ENCODE measurements around the gene EFR3B.
A peak's percentile ranks its signal among the peaks of the same experiment; 100 is the strongest.
"Not testable (repeated sequence)": the region's sequence is repeated elsewhere in the genome, so short reads cannot be mapped to it uniquely, and the experiment has no call there.

EFR3B gene

DNA sequence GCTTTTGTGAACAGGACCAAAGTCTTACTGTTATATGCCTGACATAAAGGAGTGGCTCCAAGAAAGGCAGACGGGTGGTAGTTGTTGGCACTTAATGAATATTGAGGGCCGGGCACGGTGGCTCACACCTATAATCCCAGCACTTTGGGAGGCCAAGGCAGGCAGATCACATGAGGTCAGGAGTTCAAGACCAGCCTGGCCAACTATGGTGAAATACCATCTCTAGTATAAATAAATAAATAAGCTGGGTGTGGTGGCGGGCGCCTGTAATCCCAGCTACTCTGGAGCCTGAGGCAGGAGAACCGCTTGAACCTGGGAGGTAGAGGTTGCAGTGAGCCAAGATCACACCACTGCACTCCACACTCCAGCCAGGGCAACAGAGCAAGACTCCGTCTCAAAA is 120.2 kb downstream of the EFR3B start:
- not testable (repeated sequence) for DNase-seq (ENCODE audit: low spot score in 2 of 2); ATAC-seq; H3K9me3 Mint-ChIP-seq
- peak overlapping the region; percentile 93 for H3K27ac Mint-ChIP-seq
- H3K36me3 Mint-ChIP-seq: peaks cover 12% of the 10 kb centered on the region
- peaks cover 25% of the 10 kb centered on the region for H3K4me1 Mint-ChIP-seq
- peak overlapping the region; percentile 79 for H3K4me3 Mint-ChIP-seq

DNA sequence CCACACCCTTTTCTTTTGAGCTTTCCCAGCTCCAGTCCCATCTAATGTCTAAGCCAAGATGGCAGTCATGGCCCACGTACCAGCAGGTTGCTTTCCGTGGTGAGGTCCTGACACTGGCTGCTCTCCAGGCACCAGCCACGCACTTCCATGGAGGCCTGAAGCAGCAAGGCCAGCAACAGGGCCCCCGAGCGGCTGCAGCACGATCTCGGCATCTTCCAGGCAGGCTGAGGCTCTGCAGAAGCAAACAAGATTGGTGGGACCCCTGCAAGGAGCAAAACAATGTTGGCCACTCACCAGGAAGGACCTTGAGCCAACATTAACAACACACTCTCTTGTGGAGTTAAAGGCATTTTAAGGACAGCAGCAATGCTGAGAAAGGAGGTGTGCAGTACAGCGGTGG is 122.7 kb downstream of the EFR3B start:
- Mint-ChIP-seq H3K36me3 (peaks cover 9% of the 10 kb centered on the region), H3K4me1 (peaks cover 28% of the 10 kb centered on the region), H3K9me3 (no peaks in the 10 kb centered on the region), H3K27ac (no peak overlapping the region), H3K4me3 (no peak overlapping the region)
- DNase-seq (ENCODE audit: low spot score in 2 of 2) (no peak), ATAC-seq (no peak)

DNA sequence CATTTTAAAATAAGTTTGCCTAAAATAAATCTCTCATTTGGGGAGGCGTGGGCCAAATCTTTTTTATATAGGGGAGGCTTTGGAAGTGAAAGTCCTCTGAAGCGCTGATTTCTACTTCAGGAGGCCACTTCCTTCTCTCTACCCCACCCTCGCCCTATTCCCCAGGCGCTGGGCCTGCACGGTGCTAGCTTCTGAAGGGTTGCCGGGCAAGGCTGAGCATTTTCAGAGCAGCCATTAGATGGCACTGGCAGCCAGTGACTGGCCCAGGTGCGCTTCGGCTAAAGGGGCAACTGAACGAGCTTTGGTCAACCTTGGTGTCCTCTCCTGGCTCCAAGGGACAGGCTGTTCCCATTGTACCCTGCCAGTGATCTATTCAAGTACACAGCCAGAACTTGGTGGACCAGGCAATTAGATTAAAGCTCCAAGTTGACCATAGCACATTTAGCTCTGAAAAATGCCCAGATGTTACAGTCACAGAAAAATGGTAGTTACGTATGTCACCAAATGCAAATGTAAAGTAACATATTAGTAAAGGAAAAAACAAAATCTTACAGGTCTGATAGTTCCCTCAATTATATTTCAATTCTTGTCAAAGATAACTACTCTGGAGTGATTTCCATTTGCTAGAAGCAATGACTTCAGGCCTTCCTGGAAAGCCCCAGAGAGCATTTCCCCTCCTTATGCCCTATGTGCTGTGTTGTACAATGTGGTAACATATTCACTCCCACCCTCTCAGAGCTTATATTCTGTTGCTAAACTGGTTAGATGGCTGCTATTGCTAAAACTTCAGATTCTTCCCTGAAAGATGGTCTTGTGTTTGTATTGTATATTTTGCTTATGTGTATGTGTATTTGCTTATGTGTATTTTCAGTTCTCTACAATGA is 124.4 kb downstream of the EFR3B start:
- peak overlapping the region; percentile 71 for H3K4me3 Mint-ChIP-seq
- H3K27ac Mint-ChIP-seq: no peak overlapping the region
- ATAC-seq: peak; percentile 54
- H3K36me3 Mint-ChIP-seq: no peaks in the 10 kb centered on the region
- H3K9me3 Mint-ChIP-seq: no peaks in the 10 kb centered on the region
- DNase-seq (ENCODE audit: low spot score in 2 of 2): no peak
- peaks cover 21% of the 10 kb centered on the region for H3K4me1 Mint-ChIP-seq

DNA sequence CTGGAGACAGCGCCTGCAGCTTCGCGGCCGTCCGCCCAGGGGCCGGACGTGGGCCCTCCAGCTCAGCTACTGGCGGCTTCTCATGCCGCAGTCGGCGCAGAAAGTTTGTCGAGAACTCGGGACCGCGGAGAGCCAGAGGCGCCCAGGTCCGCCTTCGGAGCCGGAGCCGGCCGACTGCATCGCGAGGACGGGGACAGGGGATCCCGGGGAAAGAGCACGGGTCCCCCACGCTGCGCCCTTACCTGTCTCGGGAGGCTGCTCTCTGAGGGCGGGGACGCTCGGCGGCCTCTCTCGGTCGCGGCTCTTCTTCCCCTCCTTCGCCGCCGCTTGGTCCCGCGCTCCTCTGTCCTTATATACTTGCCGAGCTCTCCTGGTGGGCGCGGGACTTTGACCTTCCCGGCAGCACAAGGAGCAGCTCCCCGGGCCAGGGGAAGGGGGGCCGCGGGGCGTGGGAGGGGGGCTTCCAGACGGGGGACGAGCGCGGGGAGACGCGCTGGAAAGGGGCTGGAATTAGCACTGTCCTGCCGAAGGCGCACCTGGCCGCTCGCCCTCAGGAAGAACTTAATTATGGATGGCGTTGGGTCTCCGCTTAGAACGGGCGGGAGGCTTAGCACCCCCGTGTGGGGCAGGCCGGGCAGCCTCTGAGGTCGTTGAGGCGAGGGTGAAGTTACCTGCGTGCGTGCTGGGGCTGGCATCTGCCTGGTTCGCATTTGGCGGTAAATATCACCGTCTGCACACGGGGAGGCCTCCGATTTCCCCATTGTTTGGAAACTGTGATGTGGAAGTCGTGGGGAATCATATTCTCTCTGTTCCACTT is 126.6 kb downstream of the EFR3B start, which contains the start of gene POMC:
TSS of gene POMC (minus strand) at position 325 of the 817 bp plus-strand sequence. CDS start 3,808 bp downstream, outside the sequence.
- no peaks in the 10 kb centered on the region for H3K9me3 Mint-ChIP-seq
- peak; percentile 32 to 66 for DNase-seq (ENCODE audit: low spot score in 2 of 2)

DNA sequence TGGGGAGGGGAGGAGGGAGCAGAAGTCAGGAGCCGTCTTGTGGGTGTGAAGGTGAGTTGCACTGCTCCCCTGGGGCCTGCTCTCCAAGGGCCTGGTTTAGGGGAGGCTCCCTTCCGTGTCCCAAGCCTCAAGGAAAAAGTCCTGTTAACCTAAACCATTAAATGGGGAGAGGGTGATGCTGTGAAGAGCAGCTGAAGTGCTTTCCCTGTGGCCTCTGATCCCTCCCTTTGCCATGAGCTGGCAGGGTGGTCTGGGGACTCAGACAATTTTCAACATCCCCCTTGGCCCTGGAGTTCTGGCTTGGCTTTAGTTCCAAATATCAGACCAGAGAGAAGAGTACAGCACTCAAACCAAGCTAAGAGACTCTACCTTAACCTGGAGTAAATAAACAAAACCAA is 127.2 kb downstream of the EFR3B start:
- Mint-ChIP-seq H3K4me1 (peaks cover 21% of the 10 kb centered on the region), H3K9me3 (no peaks in the 10 kb centered on the region), H3K27ac (no peak overlapping the region), H3K4me3 (peak overlapping the region; percentile 71), H3K36me3 (no peaks in the 10 kb centered on the region)
- DNase-seq (ENCODE audit: low spot score in 2 of 2) (no peak), ATAC-seq (no peak)

More for the DNA sequence above, 126.6 kb downstream of the EFR3B start, which contains the start of gene POMC:
- Mint-ChIP-seq H3K27ac (no peak within 1 kb of the TSS), H3K4me3 (peak within 1 kb of the TSS; percentile 71), H3K4me1 (peaks cover 21% of the 10 kb centered on the region), H3K36me3 (no peaks in the 10 kb centered on the region)
- ATAC-seq: peak; percentile 78

DNA sequence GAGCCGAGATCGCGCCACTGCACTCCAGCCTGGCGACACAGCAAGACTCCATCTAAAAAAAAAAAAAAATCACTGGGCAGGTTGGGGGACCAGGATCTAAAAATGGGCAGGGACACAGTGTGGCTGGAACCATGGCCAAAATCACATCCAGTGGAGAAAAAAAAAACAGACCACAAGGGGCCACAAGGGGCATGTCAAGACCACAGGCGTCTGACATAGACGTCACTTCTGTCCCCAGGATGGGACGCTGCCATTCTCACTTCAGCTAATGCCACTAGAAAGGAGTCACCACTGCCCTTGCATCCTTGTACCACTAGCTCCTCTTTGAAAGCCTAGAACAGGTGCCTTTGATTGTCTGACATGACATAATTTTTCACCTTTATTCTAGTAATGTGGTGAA is 129.0 kb downstream of the EFR3B start:
- Mint-ChIP-seq H3K36me3 (no peaks in the 10 kb centered on the region), H3K27ac (no peak overlapping the region), H3K4me3 (no peak overlapping the region), H3K4me1 (peaks cover 16% of the 10 kb centered on the region), H3K9me3 (no peaks in the 10 kb centered on the region)
- DNase-seq (ENCODE audit: low spot score in 2 of 2) (no peak), ATAC-seq (no peak)

DNA sequence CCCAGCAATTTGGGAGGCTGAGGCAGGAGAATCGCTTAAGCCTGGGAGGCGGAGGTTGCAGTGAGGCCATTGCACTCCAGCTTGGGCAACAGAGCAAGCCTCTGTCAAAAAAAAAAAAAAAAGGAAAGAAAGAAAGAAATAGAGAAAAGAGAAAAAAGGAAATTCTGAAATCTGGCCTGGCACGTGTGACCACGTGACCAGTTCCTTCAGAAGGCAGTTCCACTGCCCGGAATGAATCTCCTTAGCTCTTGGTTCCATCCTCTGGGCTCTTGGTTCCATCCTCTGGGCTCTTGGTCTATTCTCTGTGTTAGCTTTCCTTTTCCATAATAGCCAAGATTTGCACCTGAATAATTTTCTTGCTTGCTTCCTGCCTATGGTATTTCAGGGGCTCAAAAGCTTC is 131.8 kb downstream of the EFR3B start:
- ATAC-seq (no peak), DNase-seq (ENCODE audit: low spot score in 2 of 2) (no peak)
- H3K36me3 Mint-ChIP-seq: no peaks in the 10 kb centered on the region
- H3K9me3 Mint-ChIP-seq: no peaks in the 10 kb centered on the region
- H3K4me3 Mint-ChIP-seq: no peak overlapping the region
- H3K27ac Mint-ChIP-seq: no peak overlapping the region
- peaks cover 2% of the 10 kb centered on the region for H3K4me1 Mint-ChIP-seq

DNA sequence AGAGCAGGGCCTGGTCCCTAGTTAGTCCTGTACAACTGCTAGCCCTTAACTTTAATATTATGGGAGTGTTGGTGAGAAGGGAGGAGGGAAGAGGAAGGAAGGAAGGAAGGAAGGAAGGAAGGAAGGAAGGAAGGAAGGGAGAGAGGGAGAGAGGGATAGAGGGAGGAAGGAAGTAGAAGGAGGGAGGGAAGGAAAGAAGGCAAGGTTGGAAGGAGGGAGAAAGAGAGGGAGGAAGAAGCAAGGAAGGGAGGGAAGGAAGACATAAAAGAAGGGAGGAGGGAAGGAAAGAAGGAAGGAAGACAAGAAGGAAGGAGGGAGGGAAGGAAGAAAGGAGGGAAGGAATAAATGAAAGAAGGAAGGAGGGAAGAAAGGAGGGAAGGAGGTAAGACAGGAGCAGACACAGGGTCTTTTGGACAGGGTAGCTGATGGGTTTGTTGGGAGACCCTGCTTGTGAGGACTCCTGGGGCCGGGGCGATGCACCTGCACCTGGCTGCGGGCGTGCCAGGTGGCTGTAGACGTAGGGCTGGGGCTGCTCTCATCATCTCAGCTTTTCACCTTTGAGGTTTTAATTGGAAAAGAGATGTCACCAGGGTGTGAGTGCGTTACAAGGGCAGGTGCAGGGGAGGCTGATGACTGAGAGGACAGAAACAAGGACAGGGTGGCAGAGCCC is 132.5 kb downstream of the EFR3B start:
- ATAC-seq (no peak), DNase-seq (ENCODE audit: low spot score in 2 of 2) (no peak)

DNA sequence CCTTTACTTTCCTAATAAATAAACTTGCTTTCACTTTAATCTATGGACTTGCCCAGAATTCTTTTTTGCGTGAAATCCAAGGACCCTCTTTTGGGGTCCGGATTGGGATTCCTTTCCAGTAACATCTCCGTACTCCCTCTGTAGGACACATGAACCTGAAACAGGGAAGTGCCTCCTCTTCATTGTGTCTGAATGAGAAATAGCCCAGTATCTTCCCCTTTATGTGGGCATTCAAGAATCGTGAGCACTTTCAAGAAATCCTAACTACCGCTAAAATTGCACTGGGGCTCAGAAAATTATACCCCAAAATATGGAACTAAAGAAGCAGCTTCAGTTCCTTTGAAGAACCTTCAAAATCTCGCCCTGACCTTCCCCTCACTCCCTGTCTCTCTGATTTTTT is 134.3 kb downstream of the EFR3B start:
- no peaks in the 10 kb centered on the region for H3K4me1 Mint-ChIP-seq
- H3K4me3 Mint-ChIP-seq: no peak overlapping the region
- DNase-seq (ENCODE audit: low spot score in 2 of 2) (no peak), ATAC-seq (no peak)
- no peak overlapping the region for H3K27ac Mint-ChIP-seq
- no peaks in the 10 kb centered on the region for H3K9me3 Mint-ChIP-seq
- H3K36me3 Mint-ChIP-seq: no peaks in the 10 kb centered on the region

More for the DNA sequence above, 132.5 kb downstream of the EFR3B start:
- Mint-ChIP-seq H3K4me3 (no peak overlapping the region), H3K9me3 (no peaks in the 10 kb centered on the region), H3K4me1 (no peaks in the 10 kb centered on the region), H3K36me3 (no peaks in the 10 kb centered on the region), H3K27ac (no peak overlapping the region)

DNA sequence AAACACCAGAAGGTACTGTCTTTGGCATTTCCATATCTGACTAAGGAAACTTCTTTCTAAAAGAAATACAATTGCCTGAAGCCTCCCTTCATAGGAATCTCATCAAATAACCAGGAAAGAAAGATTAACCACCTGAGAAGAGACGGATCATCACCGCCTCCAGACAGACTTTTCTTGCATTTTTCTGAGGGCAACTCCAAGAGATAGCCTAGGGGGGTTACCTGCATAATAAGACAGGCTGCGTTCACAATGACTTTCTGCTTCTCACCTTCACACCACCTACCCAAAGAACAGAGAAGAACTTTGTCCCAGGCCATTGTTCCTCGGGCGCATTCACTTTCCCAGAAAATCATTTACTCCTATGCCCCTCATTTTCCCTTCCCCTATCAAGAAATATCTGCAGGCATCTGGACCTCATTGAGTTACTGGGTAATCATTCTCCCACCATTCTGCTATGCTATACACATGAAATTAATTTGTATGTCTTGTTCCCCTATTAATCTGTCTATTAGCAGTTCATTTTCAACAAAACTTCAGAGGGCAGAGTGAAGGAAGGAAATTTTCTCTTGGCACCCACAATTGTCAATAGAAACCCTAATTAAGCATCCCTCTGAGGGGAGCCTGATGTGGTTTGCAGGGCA is 134.8 kb downstream of the EFR3B start:
- H3K27ac Mint-ChIP-seq: no peak overlapping the region
- H3K36me3 Mint-ChIP-seq: no peaks in the 10 kb centered on the region
- H3K9me3 Mint-ChIP-seq: no peaks in the 10 kb centered on the region
- DNase-seq (ENCODE audit: low spot score in 2 of 2) (no peak), ATAC-seq (no peak)
- no peaks in the 10 kb centered on the region for H3K4me1 Mint-ChIP-seq
- no peak overlapping the region for H3K4me3 Mint-ChIP-seq

DNA sequence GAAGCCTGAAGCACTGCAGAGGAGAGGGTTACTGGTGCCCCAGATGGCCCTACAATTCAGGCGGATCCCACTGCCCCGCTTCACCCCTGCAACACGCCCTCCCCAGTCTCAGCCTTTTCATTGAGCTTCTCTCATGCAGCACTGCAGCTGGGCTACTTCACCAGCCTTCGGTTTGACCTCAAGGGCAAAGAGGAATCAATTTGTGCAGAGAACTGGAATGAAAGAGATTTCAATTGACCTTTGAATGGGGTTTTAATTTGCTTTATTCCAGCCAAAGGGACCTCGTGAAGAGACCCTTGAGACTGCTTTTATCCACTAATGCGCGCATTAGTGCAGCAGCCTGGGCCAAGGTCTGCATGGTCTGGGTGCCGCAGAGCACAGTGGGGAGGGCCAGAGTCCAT is 135.3 kb downstream of the EFR3B start:
- H3K9me3 Mint-ChIP-seq: no peaks in the 10 kb centered on the region
- H3K27ac Mint-ChIP-seq: no peak overlapping the region
- H3K4me1 Mint-ChIP-seq: no peaks in the 10 kb centered on the region
- no peaks in the 10 kb centered on the region for H3K36me3 Mint-ChIP-seq
- H3K4me3 Mint-ChIP-seq: no peak overlapping the region
- DNase-seq (ENCODE audit: low spot score in 2 of 2): no peak
- ATAC-seq: no peak

DNA sequence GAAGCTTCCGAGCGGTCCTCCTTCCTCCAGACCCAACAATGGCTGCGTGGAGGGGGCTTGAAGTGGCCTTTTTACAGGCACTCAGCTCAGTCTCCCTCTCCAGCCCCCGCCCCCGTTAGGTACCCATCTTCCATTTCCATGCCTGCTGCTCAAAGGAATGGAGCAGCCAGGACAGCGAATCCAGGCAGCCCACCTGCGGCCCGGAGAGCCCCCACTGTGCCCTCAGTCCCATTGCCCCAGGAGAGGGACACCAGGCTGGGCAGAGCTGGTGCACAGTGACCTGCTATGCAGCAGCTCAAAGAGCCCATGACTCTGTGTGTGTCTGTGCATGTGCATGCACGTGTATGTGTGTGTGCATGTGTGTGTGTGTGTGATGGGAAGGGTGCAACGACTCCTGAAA is 137.1 kb downstream of the EFR3B start:
- H3K36me3 Mint-ChIP-seq: no peaks in the 10 kb centered on the region
- no peak for ATAC-seq
- H3K4me1 Mint-ChIP-seq: no peaks in the 10 kb centered on the region
- H3K9me3 Mint-ChIP-seq: no peaks in the 10 kb centered on the region
- no peak overlapping the region for H3K4me3 Mint-ChIP-seq
- H3K27ac Mint-ChIP-seq: no peak overlapping the region
- DNase-seq (ENCODE audit: low spot score in 2 of 2): no peak

DNA sequence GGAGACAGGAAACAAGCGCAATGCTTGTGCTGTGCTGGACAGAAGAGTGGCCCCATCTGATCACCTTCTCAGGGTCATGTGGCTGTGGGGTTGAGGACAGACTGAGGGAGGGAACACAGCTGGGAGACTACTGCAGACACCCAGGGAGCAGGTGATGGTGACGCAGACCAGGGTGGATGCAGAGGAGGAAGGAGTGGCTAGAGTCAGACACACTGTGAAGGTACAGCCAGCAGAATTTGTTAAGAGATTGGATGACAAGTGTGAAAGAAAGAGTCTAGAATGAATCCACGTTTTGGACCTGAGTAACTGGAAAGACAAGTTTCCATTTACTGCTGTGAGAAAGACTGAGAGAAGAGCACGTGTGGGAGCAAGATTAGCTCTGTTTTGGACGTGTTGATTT is 142.4 kb downstream of the EFR3B start:
- Mint-ChIP-seq H3K4me3 (no peak overlapping the region), H3K27ac (no peak overlapping the region), H3K36me3 (no peaks in the 10 kb centered on the region), H3K4me1 (no peaks in the 10 kb centered on the region), H3K9me3 (no peaks in the 10 kb centered on the region)
- ATAC-seq (no peak), DNase-seq (ENCODE audit: low spot score in 2 of 2) (no peak)

DNA sequence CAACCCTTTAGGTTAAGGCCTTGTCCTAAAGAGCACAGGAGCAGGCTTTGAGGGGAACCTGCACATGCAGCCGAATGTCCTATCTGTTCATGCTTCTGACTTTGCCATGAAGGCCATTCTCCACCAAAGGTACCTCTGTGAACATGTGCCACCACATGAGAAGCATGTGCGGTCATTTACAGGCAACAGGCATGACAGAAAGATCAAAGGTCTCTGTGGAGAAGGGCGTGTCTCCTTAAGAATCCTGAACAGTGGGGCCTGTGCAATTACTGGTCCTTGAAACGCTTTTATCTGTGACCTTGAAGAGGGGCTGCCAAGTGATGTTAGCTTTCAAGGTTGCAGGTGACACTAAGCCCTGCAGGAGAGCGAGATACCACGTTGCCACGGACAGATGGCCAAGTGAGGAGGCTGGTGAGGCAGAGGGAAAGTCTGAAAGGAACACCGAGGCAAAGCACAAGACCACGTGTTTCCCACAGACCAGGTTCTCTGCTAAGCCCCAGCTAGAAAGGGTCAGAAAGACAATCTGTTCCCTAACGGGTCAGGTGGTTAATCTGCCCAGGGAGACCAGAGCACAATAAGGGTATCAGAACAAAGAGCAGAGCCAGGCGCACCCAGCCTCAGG is 146.0 kb downstream of the EFR3B start:
- DNase-seq (ENCODE audit: low spot score in 2 of 2): no peak
- ATAC-seq: no peak
- Mint-ChIP-seq H3K36me3 (no peaks in the 10 kb centered on the region), H3K9me3 (no peaks in the 10 kb centered on the region), H3K4me3 (no peak overlapping the region), H3K4me1 (no peaks in the 10 kb centered on the region), H3K27ac (no peak overlapping the region)

All from stimulated activated effector memory CD8-positive, alpha-beta T cell treated with anti-CD3 and anti-CD28 coated beads, Interleukin-12 subunit alpha, Interleukin-12 subunit beta, amount 100 ng/mL, for 72 hours (primary cell).